Measurements from ENCODE around the gene KRTAP7-1. TPM values are rescaled to one million over a fixed set of nuclear protein-coding genes. Genes with fewer than 3 reads are reported as not detected.

The KRTAP7-1 gene
- total and polyA plus RNA-seq, 2 of the 8 experiments (the other 6 are each of a cell fraction or from before 2014, with no cell fraction given) = not detected

DNA sequence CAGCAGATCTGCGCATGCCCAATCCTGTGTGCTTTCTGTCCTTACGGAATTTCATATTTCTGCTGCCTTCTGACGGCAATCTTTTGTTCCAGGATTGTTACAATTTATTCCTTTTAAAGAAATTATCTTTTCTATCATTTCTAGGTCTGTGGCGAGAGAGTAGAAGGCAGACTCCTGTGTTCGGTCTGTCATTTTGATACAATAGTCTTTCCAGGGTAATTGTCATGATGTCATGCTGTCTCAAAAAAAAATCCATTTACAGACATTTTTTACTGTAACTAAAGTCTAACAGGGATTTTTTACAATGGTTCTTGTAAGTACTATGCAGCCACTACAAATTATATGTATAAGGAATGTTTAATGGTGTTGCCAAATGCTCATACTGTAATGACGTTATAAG is 9.0 kb upstream of the KRTAP7-1 start (continued):
- TF ChIP-seq, protein P1, sequence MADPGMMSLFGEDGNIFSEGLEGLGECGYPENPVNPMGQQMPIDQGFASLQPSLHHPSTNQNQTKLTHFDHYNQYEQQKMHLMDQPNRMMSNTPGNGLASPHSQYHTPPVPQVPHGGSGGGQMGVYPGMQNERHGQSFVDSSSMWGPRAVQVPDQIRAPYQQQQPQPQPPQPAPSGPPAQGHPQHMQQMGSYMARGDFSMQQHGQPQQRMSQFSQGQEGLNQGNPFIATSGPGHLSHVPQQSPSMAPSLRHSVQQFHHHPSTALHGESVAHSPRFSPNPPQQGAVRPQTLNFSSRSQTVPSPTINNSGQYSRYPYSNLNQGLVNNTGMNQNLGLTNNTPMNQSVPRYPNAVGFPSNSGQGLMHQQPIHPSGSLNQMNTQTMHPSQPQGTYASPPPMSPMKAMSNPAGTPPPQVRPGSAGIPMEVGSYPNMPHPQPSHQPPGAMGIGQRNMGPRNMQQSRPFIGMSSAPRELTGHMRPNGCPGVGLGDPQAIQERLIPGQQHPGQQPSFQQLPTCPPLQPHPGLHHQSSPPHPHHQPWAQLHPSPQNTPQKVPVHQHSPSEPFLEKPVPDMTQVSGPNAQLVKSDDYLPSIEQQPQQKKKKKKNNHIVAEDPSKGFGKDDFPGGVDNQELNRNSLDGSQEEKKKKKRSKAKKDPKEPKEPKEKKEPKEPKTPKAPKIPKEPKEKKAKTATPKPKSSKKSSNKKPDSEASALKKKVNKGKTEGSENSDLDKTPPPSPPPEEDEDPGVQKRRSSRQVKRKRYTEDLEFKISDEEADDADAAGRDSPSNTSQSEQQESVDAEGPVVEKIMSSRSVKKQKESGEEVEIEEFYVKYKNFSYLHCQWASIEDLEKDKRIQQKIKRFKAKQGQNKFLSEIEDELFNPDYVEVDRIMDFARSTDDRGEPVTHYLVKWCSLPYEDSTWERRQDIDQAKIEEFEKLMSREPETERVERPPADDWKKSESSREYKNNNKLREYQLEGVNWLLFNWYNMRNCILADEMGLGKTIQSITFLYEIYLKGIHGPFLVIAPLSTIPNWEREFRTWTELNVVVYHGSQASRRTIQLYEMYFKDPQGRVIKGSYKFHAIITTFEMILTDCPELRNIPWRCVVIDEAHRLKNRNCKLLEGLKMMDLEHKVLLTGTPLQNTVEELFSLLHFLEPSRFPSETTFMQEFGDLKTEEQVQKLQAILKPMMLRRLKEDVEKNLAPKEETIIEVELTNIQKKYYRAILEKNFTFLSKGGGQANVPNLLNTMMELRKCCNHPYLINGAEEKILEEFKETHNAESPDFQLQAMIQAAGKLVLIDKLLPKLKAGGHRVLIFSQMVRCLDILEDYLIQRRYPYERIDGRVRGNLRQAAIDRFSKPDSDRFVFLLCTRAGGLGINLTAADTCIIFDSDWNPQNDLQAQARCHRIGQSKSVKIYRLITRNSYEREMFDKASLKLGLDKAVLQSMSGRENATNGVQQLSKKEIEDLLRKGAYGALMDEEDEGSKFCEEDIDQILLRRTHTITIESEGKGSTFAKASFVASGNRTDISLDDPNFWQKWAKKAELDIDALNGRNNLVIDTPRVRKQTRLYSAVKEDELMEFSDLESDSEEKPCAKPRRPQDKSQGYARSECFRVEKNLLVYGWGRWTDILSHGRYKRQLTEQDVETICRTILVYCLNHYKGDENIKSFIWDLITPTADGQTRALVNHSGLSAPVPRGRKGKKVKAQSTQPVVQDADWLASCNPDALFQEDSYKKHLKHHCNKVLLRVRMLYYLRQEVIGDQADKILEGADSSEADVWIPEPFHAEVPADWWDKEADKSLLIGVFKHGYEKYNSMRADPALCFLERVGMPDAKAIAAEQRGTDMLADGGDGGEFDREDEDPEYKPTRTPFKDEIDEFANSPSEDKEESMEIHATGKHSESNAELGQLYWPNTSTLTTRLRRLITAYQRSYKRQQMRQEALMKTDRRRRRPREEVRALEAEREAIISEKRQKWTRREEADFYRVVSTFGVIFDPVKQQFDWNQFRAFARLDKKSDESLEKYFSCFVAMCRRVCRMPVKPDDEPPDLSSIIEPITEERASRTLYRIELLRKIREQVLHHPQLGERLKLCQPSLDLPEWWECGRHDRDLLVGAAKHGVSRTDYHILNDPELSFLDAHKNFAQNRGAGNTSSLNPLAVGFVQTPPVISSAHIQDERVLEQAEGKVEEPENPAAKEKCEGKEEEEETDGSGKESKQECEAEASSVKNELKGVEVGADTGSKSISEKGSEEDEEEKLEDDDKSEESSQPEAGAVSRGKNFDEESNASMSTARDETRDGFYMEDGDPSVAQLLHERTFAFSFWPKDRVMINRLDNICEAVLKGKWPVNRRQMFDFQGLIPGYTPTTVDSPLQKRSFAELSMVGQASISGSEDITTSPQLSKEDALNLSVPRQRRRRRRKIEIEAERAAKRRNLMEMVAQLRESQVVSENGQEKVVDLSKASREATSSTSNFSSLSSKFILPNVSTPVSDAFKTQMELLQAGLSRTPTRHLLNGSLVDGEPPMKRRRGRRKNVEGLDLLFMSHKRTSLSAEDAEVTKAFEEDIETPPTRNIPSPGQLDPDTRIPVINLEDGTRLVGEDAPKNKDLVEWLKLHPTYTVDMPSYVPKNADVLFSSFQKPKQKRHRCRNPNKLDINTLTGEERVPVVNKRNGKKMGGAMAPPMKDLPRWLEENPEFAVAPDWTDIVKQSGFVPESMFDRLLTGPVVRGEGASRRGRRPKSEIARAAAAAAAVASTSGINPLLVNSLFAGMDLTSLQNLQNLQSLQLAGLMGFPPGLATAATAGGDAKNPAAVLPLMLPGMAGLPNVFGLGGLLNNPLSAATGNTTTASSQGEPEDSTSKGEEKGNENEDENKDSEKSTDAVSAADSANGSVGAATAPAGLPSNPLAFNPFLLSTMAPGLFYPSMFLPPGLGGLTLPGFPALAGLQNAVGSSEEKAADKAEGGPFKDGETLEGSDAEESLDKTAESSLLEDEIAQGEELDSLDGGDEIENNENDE (IDR thresholded peaks at IDR 0.05; ENCODE audit: insufficient replicate concordance, low read length) = no peak
- TF ChIP-seq, protein P2, sequence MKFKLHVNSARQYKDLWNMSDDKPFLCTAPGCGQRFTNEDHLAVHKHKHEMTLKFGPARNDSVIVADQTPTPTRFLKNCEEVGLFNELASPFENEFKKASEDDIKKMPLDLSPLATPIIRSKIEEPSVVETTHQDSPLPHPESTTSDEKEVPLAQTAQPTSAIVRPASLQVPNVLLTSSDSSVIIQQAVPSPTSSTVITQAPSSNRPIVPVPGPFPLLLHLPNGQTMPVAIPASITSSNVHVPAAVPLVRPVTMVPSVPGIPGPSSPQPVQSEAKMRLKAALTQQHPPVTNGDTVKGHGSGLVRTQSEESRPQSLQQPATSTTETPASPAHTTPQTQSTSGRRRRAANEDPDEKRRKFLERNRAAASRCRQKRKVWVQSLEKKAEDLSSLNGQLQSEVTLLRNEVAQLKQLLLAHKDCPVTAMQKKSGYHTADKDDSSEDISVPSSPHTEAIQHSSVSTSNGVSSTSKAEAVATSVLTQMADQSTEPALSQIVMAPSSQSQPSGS (IDR thresholded peaks at IDR 0.05; ENCODE audit: low read length) = no peak
- no peak for TF ChIP-seq CREB1 (IDR thresholded peaks at IDR 0.05)
